COLO668 (cell line): Measurements from ENCODE around the gene RBMS3.

Experiments
- DNase-seq: peaks from one replicate; lab custom pipeline; 2025; ENCODE audit not compliant: unreplicated experiment; lab: John Stamatoyannopoulos, UW

The RBMS3 gene

GRCh38 chr3:29701326-29701983 is 420.6 kb downstream of the RBMS3 start:
- DNase-seq, result no peak

- DNase-seq, result no peak
Measured at GRCh38 chr3:29705906-29706844, 425.3 kb downstream of the RBMS3 start.

GRCh38 chr3:29708884-29709283 is 428.0 kb downstream of the RBMS3 start:
- DNase-seq, result no peak

GRCh38 chr3:29711255-29711771 is 430.4 kb downstream of the RBMS3 start:
- DNase-seq, result no peak

- DNase-seq, result no peak
Measured at GRCh38 chr3:29716213-29716612, 435.3 kb downstream of the RBMS3 start.

- no peak for DNase-seq
Measured at GRCh38 chr3:29718661-29719065, 437.8 kb downstream of the RBMS3 start.

GRCh38 chr3:29720665-29721064 is 439.8 kb downstream of the RBMS3 start:
- no peak for DNase-seq

- no peak for DNase-seq
Measured at GRCh38 chr3:29721789-29722188, 440.9 kb downstream of the RBMS3 start.

GRCh38 chr3:29731050-29731449 is 450.2 kb downstream of the RBMS3 start:
- DNase-seq, result no peak

- DNase-seq, result no peak
Measured at GRCh38 chr3:29741231-29741630, 460.4 kb downstream of the RBMS3 start.

GRCh38 chr3:29745232-29745870 is 464.5 kb downstream of the RBMS3 start:
- DNase-seq, result no peak

GRCh38 chr3:29746163-29746760 is 465.4 kb downstream of the RBMS3 start:
- no peak for DNase-seq

GRCh38 chr3:29747991-29748390 is 467.1 kb downstream of the RBMS3 start:
- no peak for DNase-seq

GRCh38 chr3:29751647-29752314 is 470.9 kb downstream of the RBMS3 start:
- DNase-seq, result no peak

- no peak for DNase-seq
Measured at GRCh38 chr3:29754346-29754745, 473.5 kb downstream of the RBMS3 start.

- DNase-seq, result no peak
Measured at GRCh38 chr3:29755416-29755815, 474.5 kb downstream of the RBMS3 start.

GRCh38 chr3:29757054-29757777 is 476.3 kb downstream of the RBMS3 start:
- DNase-seq, result no peak

- no peak for DNase-seq
Measured at GRCh38 chr3:29758108-29758433, 477.2 kb downstream of the RBMS3 start.

GRCh38 chr3:29758434-29759322 is 477.8 kb downstream of the RBMS3 start:
- DNase-seq, result no peak
